ENCODE measurements around the gene PALLD. TPM values are rescaled to one million over a fixed set of nuclear protein-coding genes. Genes with fewer than 3 reads are reported as not detected.
"Not testable (repeated sequence)": the region's sequence is repeated elsewhere in the genome, so short reads cannot be mapped to it uniquely, and the experiment has no call there.

Gene PALLD
- 83.7 and 91.8 TPM in 2 replicates for total RNA-seq (2014; rRNA removed; shearing (Covaris generic))
- 57.5 and 80.5 TPM in 2 replicates for polyA plus RNA-seq (2014; cell fraction: nucleus; rRNA removed)

DNA sequence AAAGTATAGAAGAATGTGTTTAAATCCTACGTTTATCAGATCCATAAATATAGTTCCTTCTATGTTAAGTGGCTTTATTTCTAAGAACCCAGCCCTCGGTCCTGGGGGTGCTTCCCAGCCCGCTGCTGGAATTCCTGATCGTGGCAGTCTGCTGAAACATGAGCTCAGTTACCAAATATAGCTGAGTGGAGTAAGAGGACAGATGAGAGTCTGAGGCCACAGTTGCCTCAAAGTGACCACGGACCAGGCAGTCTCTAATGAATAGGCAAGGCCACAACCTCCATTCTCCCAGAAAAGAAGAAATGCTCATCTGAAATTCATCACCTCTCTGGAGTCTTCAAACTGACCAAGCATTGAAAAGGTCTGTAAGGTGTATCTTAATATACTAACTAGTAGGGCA, at the start of gene PALLD:
TSS of gene PALLD (plus strand) at position 219 of the 400 bp plus-strand sequence.
- no peak for DNase-seq (ENCODE audit: extremely low read depth, low read depth)

DNA sequence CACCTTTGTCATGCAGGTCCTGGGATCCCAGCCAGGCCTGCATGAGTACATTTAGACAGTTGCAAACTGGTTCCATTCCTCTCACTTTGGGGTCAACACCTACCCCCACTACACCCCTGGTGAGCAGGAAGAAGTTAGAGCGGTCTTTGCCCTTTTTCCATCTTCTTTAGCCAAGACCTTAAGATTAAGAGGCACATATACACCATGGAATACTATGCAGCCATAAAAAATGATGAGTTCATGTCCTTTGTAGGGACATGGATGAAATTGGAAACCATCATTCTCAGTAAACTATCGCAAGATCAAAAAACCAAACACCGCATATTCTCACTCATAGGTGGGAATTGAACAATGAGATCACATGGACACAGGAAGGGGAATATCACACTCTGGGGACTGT, 47.8 kb upstream of the PALLD start:
- not testable (repeated sequence) for DNase-seq (ENCODE audit: extremely low read depth, low read depth)

DNA sequence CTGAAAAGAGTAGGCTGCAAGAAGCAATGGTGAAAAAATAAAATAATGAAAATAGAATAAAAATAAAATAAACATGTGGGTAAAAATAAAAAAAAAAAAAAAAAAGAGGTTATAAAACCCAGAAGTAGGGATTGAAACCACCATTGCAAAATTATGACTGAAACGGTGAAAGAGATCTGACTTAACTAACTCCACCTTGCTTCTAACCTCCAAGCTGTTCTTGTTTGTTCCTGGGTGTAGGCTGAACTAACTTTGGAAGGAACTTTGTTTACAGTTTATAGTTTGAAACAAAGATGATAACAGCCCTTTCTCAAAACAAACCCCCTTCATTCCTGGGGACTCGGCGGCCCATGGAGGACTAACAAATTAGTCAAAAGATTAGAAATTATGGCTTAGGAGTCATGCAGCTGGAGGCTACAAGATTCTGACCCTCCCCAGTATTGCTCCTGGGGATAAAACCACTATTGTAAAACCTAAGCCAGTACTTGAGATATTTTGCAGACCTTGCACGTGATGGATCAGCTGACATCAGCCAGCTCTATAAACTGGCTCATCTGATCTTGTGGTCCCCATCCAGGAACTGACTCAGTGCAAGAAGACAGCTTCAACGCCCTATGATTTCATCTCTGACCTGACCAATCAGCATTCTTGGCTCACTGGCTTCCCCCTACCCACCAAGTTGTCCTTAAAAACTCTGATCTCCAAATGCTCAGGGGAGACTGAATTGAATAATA, 47.0 kb upstream of the PALLD start:
- DNase-seq (ENCODE audit: extremely low read depth, low read depth) = no peak

DNA sequence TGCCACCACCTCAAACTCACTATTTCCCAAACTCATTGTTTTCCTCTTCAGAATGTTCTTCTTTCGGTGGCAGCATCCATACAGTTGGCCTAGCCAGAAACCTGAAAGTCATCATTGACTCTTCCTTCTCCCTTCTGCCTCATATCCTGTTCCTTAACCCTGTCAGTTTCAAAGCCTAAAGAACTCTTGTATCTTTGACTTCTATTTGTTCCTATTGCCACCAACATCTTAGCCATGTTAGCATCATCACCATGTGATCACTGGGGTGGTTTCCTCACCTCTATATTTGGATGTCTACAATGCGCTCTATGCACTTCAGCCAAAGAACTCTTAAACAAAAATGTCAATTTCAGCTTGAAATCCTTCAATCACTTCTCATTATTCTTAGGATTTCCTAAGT, 45.5 kb upstream of the PALLD start:
- DNase-seq (ENCODE audit: extremely low read depth, low read depth) = no peak

DNA sequence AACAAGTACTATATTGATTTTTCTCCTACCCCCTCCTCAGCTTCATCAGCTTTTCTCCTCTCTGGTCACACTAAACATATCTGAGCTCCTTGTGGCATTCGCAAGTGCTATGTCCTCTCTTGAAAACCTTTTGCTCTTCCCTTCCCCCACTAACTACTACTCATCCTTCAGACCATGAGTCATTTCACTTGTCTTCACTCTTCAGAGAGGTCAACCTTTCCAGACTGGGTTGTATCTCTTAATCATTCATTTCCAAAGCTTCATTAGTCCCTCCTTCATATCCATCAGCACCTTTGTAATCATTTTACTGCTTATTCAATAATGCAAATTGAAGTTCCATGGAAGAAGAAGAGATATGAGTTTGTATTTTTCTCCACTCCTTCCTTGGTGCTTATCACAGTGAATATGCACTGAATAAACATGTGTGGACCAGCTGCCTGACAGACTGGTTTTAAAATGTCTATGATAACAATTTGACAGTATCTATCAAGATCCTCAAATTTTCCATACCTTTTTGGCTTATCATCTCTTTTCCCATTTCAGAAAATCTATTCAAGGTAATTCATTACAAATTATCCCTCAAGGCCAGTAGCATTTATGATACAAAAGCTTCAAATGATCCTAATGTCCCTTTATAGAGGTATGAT, 45.0 kb upstream of the PALLD start:
- no peak for DNase-seq (ENCODE audit: extremely low read depth, low read depth)

DNA sequence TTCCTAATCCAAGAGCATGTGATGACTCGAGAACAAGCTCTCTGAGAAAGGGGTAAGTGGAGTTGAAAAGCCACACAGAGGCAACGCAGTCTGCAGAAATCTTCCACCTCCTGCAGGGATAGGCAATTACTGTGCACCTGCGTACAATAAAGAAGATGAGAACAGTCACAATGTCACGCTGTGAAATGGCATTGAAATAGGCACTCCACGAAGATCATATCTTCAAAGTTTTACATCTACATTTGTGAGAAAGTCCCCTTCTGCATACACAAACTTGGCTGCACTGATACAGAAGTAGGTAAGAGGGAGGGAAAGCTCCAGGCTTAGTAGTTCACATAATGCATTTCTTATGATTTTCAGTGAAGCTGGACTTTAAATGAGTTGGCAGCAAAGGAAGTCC, 43.7 kb upstream of the PALLD start:
- DNase-seq (ENCODE audit: extremely low read depth, low read depth) = no peak

DNA sequence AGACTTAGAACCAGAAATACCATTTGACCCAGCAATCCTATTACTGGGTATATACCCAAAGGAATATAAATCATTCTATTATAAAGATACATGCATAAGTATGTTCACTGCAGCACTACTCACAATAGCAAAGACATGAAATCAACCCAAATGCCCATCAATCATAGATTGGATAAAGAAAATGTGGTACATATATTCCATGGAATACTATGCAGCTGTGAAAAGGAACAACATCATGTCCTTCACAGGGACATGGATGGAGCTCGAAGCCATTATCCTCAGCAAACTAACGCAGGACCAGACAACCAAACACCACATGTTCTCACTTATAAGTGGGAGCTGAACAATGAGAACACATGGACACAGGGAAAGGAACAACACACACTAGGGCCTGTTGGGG, 38.6 kb upstream of the PALLD start:
- DNase-seq (ENCODE audit: extremely low read depth, low read depth) = not testable (repeated sequence)

DNA sequence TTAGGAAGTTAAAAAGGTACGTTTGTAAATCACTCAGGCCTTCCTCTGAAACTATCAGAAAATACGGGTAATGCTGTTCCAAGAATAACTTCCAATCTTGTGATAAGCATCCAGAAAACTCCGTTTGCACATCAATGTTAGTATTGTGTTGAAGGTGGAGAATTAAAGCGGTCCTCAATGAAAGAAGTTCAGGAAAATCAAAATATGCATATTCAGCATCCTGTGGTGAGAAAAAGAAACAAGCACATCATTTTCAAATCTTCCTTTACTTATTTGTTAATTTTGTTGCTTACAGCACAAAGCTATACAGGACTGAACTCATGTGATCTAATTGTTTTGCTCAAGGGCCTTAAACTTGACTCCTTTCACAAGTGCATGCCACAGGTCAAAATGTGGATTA, 35.0 kb upstream of the PALLD start:
- no peak for DNase-seq (ENCODE audit: extremely low read depth, low read depth)

DNA sequence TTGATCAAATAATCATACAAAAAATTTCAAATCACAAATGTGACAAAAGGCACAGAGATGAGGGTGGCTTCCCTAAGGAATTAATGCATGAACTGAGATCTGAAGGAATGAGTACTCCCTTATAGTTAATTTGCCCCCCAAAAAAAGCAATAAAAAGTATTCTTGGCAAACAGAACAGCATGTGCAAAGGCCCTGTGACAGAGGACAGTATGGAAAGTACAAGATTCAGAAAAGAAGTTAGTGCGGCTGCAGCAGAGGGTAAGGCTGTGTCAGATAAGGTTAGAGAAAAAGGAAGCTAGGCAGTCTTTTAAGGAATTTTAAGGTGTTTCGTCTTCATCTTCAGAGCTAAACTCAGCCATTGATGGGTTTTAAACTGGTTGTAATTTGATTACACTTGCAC, 23.9 kb upstream of the PALLD start:
- no peak for DNase-seq (ENCODE audit: extremely low read depth, low read depth)

DNA sequence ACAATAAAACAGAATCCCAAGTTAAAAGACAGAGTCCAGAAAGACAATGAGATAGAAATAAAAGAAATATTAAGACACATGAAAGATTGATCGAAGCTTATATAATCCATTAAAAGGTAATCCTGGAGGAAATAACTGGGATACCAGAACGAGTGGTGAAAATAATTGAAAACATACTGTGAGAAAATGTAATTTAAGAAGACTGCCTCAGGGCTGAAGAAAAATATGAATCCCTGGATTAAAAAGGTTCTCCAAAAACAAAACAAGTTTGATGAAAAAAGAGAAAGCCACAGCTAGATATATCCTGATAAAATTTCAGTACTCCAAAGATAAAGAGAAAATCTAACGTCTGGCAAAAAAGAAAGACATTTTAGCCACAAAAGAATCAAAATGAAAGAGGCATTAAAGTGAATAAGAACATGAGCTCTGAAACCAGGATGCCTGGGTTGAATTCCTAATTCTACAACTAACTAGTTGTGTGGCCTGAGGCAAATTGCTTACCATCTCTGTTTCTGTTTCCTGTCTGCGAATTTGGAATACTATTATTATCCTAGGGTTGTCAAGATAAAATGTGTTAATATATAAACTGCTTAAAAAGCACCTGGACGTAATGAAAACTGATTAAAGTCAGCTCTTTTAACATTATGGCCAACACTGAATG, 22.1 kb upstream of the PALLD start:
- no peak for DNase-seq (ENCODE audit: extremely low read depth, low read depth)

DNA sequence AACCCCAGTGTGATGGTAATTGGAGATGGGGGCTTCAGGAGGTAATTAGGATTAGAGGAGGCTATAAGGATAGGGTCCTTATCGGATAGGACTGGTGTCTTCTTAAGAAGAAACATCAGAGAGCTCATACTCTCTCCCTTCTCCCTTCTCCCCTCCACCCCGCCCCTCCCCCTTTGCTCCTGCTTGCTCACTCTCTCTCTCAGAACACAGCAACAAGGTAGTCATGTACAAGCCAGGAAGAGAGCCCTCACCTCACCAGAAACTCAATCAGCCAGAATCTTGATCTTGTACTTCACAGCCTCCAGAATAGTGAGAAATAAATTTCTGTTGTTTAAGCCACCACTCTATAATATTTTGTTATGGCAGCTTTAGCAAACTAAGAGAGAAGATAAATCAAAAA, 21.1 kb upstream of the PALLD start:
- DNase-seq (ENCODE audit: extremely low read depth, low read depth) = no peak

DNA sequence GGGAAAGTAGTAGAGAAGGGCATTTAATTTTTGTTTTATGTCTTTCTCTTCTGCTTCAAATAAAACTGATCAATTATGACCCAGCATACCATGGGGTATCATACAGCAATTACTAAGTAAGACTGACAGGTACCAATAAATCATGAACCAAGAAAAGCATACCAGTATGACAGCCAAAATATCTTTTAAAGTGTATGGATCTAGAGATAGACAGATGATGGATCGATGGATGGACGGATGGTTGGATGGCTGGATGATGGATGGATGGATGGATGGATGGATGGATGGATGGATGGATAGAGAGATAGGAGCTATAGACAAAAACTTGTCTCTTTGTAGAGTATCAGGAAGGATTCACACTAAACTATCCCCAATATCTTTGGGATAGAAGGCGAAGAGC, 18.0 kb upstream of the PALLD start:
- DNase-seq (ENCODE audit: extremely low read depth, low read depth) = no peak

DNA sequence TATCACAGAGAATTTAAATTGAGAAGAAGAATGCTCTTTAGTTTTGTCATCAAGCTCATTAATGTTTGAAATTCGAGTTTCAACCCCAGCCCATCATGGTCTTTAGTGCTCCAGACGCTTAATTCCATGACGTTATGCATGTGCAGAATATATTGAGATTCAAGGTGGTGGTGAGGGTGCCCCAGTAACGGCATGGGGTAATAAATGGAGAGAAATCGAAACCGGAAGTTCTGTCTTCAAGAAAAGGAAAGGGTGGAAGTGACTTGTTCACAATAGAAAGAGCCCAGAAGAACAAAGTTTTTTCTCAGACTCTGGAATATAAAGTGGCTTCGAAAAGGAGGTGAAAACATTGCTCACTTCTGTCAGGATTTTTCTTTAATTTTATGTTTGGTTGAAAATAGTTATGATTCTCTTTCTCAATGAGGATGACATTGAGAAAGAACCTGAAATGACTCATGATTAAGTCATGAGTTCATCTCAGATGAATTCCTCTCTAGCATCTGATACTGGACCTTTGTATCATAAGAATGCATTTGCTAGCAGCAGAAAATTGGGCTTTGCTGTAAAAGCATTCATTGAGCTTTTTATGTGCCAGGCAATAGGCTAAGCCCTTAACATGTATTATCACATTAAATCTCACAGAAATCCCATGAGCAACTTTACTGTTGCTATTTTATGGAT, 15.8 kb upstream of the PALLD start:
- DNase-seq (ENCODE audit: extremely low read depth, low read depth) = peak; percentile 56

DNA sequence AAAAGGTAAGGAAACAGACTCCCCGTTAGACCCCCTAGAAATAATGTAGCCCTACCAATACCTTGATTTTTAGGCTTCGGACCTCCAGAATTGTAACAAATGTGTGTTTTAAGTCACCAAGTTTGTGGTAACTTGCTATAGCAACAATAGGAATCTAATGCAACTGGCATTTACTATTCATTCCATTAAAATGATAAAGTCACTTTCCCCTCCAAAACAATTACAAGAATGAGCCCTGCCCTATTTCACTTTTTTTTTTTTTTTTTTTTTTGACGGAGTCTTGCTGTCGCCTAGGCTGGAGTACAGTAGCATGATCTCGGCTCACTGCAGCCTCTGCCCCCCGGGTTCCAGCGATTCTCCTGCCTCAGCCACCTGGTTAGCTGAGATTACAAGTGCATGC, 13.0 kb upstream of the PALLD start:
- DNase-seq (ENCODE audit: extremely low read depth, low read depth) = no peak

DNA sequence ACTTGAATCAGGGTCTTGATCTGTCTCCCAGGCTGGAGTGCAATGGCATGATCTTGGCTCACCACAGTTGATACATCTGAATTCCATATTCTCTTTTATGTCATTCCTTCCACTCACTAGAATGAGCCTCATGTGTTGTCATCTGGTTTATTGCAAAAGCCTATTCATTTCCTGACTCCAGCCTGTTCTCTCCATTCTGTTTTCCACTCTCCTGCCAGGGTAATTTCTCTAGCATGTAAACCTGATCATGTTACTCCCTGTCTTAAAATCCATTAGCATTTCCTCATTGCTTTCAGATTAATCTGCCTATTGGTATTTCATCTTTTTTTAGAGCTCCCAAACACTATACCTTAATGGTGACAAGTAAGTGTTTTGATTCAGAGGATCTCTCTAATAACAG, 12.2 kb upstream of the PALLD start:
- DNase-seq (ENCODE audit: extremely low read depth, low read depth) = no peak

DNA sequence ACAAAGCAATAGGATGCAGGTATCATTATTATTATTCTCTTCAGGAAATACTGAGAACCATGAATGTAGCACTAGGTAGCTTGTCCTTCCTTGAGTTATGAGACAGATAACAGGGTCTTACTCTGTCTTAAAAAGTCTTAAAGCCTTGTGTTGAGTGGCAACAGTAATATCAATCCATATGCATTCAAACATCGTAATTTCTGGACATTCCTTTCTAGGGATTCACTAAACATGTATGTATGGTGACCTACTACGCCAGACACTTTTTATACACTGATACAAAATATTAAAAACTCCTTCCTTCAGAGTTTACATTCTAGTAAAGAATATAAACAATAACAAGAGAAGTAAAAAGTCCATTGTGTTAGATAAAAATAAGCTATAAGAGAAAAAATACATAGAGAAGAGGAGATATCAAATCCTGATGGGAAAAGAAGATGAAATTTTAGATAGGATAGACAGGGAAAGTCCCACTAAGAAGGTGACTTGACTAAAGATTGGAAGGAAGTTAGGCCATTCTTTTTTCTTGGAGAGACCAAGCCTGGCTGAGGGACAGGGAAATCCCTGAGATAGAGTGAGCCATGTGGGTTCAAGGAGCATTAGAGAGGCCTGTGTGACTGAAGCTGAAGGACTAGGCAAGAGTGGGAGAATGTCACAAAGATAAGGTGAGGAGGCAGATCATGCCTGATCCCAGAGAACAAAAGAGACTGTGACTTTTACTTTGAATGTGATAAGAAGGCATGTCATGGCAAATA, 11.5 kb upstream of the PALLD start:
- DNase-seq (ENCODE audit: extremely low read depth, low read depth) = no peak

DNA sequence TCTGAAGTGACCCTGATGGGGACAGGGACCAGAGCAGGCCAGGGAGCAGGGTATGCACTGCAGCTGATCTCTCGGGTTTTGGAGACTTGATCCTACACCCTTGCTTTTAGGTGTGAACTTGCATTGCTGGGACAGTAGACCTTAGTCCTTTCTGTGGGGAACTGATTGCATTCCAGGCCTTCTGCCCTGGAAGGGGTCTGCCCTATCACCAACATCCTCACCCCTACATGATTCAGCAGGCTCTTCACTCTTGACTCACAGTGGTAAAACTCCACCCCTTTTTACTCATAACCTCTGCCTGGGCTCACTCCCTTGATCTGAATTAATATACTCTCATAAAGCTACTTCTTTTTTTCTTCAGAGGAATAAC, 10.0 kb upstream of the PALLD start:
- no peak for DNase-seq (ENCODE audit: extremely low read depth, low read depth)

DNA sequence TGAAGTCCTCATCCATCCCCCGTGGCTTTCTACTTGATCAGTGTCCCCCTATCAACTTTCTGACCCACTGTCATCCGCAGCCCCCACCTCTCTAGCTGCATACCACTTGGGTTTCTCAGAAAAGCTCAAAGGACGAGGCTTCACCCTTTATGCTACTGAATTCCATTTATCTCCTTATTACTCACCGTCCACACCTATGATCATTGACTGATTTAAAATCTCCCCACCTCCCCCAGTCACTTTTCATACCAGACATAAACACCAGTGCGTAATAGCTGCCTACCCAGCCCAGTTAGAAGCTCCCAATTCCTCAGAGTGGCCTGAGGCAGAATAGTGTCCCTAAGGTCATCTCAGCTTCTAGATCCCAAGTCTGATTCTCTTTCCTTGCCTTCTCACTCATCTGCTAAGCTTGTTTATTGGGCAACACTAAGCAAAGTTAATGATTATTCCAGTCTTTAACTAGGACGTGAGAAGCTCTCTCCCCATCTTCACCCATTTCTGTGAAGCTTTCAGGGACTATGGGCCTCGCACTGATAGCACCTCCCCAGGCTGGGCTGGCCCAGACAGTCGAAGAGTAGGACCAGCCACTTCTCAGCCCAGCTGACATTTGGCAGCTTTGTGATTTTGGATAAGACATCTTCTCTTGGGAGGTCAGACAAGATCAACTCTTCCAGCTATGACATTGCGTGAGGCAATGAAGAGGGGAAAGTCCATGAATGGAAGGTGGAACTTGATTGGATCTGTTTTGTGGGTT, 9.4 kb upstream of the PALLD start:
- DNase-seq (ENCODE audit: extremely low read depth, low read depth) = no peak

DNA sequence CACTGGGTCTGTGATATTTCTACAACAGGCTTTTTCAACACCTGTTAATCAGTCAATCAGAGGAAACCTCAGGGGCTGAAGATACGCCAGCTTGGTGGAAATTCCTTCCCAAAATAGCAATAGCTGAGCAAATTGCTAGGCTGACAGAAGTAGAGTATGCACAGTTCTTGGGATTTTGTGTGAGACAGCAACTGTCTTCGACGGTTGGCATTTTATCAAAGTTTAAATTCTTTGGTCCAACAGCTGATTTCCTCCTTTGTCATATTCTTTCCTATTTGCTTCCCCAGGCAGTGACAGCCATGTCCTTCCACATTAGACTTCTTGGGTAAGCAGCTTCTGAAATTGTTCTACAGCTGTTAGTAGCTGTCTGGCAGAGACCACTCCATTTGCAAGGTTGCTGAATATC, 8.0 kb upstream of the PALLD start:
- no peak for DNase-seq (ENCODE audit: extremely low read depth, low read depth)

DNA sequence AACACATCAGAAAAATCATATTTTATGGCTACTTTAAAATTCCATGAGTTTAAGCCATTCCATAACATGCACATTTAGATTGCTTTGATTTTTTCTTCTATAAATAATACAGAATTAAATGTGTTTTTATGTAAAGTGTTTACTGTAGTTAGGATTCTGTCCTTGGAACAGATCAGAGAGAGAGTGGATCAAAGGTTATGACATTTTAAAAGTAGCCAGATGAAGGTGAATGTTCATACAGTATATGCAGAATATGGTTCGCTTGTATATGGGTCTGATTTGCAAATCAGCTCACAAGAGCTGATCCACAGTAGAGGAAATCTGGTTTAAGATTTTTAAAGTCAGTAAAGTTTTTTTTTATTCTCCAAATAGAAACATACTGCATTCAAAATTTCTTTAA, 7.2 kb upstream of the PALLD start:
- DNase-seq (ENCODE audit: extremely low read depth, low read depth) = no peak

All from NCI-H460 (cell line).